HTERT RPE-1 (cell line): ENCODE results near the gene AGPS.
"Not testable (repeated sequence)": the region's sequence is repeated elsewhere in the genome, so short reads cannot be mapped to it uniquely, and the experiment has no call there.

ENCODE experiments used
- in situ Hi-C: fragments of 300-500 bp; cut with MboI; formaldehyde crosslinking; loops from 4 replicates; pipeline ENCODE4 v1.14.3; 2020; ENCODE audit warnings: low sequenced_read_pairs

Gene AGPS

GRCh38 chr2:177392373-177393202 lies at the start of gene AGPS:
TSS of gene AGPS (plus strand) at chr2:177392773. CDS start at chr2:177392790, 17 bp downstream.
- in situ Hi-C loops = no loop called here

GRCh38 chr2:177343773-177344172 lies 48.8 kb upstream of the AGPS start:
- in situ Hi-C loops = no loop called here

- in situ Hi-C loops = no loop called here
Observed at GRCh38 chr2:177344316-177344715, 48.3 kb upstream of the AGPS start.

GRCh38 chr2:177346192-177346591 lies 46.4 kb upstream of the AGPS start:
- in situ Hi-C loops = no loop called here

GRCh38 chr2:177347570-177347969 lies 45.0 kb upstream of the AGPS start:
- in situ Hi-C loops = no loop called here

- in situ Hi-C loops = no loop called here
Observed at GRCh38 chr2:177348118-177348654, 44.4 kb upstream of the AGPS start.

GRCh38 chr2:177348733-177349693 lies 43.6 kb upstream of the AGPS start:
- in situ Hi-C loops = no loop called here

- in situ Hi-C loops = not testable (repeated sequence)
Observed at GRCh38 chr2:177350624-177351023, 41.9 kb upstream of the AGPS start.

GRCh38 chr2:177351121-177351520 lies 41.5 kb upstream of the AGPS start:
- in situ Hi-C loops = not testable (repeated sequence)

- in situ Hi-C loops = no loop called here
Observed at GRCh38 chr2:177352441-177353186, 40.0 kb upstream of the AGPS start.

GRCh38 chr2:177353187-177353478 lies 39.4 kb upstream of the AGPS start:
- in situ Hi-C loops = no loop called here

GRCh38 chr2:177354541-177354940 lies 38.0 kb upstream of the AGPS start:
- in situ Hi-C loops = not testable (repeated sequence)

- in situ Hi-C loops = no loop called here
Observed at GRCh38 chr2:177355874-177356273, 36.7 kb upstream of the AGPS start.

- in situ Hi-C loops = no loop called here
Observed at GRCh38 chr2:177359836-177360595, 32.6 kb upstream of the AGPS start.

- in situ Hi-C loops = no loop called here
Observed at GRCh38 chr2:177362499-177362898, 30.1 kb upstream of the AGPS start.

- in situ Hi-C loops = no loop called here
Observed at GRCh38 chr2:177363332-177363731, 29.2 kb upstream of the AGPS start.

GRCh38 chr2:177365764-177366163 lies 26.8 kb upstream of the AGPS start:
- in situ Hi-C loops = not testable (repeated sequence)

GRCh38 chr2:177368023-177368422 lies 24.6 kb upstream of the AGPS start:
- in situ Hi-C loops = not testable (repeated sequence)

GRCh38 chr2:177379354-177379753 lies 13.2 kb upstream of the AGPS start:
- in situ Hi-C loops = no loop called here

GRCh38 chr2:177380181-177380580 lies 12.4 kb upstream of the AGPS start:
- in situ Hi-C loops = no loop called here
